Sigmoid colon (tissue), 7 donors: ENCODE measurements around the gene CR1. TPM values are rescaled to one million over a fixed set of nuclear protein-coding genes. Genes with fewer than 3 reads are reported as not detected.
A peak's percentile ranks its signal among the peaks of the same experiment; 100 is the strongest.
"Not testable (repeated sequence)": the region's sequence is repeated elsewhere in the genome, so short reads cannot be mapped to it uniquely, and the experiment has no call there.

ENCODE experiments used
- DNase-seq: peaks from one replicate; pipeline ENCODE4 v3.0.0-alpha.2; 2019
- H3K27ac ChIP-seq, 4 donors: fragments of 200-600 bp; sonication (generic); one replicate each; pipeline ENCODE4 v1.5.1; 2016 to 2019; ENCODE audit warnings: mild to moderate bottlenecking in 1 of 4
- H3K27me3 ChIP-seq, 3 donors: fragments of 200-600 bp; sonication (generic); one replicate each; pipeline ENCODE4 v1.5.1; 2019; ENCODE audit warnings: mild to moderate bottlenecking in 1 of 3
- H3K36me3 ChIP-seq, 4 donors: fragments of 200-600 bp; sonication (generic); one replicate each; pipeline ENCODE4 v1.5.1; 2016 to 2019
- H3K4me1 ChIP-seq, 4 donors: fragments of 200-600 bp; sonication (generic); one replicate each; pipeline ENCODE4 v1.5.1; 2017 to 2019
- H3K4me3 ChIP-seq, 4 donors: fragments of 200-600 bp; sonication (generic); one replicate each; pipeline ENCODE4 v1.5.1; 2017 to 2019; ENCODE audit warnings: mild to moderate bottlenecking in 2 of 4, moderate library complexity in 1 of 4
- H3K9me3 ChIP-seq, 4 donors: fragments of 200-600 bp in 3 of 4; sonication (generic) in 3 of 4; one replicate each; pipeline versions ENCODE4 v1.5.1 to v1.6.1; 2013 to 2019
- EP300 ChIP-seq, 4 donors: sonication (generic); formaldehyde crosslinking; IDR thresholded peaks; one replicate each; pipeline ENCODE4 v1.6.1; 2017; ENCODE audit warnings: antibody characterized with exemption in 4 of 4
- POLR2A ChIP-seq, 2 donors: fragments of 450-650 bp; IDR thresholded peaks; one replicate each; pipeline ENCODE4 v1.6.1; 2016; ENCODE audit warnings: antibody characterized with exemption in 2 of 2, mild to moderate bottlenecking in 2 of 2, moderate library complexity in 2 of 2
- POLR2AphosphoS5 ChIP-seq, 4 donors: sonication (generic); formaldehyde crosslinking; IDR thresholded peaks; one replicate each; pipeline ENCODE4 v1.6.1; 2017; ENCODE audit warnings: antibody characterized with exemption in 4 of 4
- WGBS, 2 donors: extraction: QIAGEN DNeasy Blood & Tissue Kit; methylation state at CpG; one replicate each; pipeline ENCODE4 v1.1.7; 2013; 5-methylcytosine and 5-hydroxymethylcytosine counted together
- intact Hi-C: fragments of 100-400 bp; cut with DNase I; formaldehyde crosslinking; loops from one replicate; pipeline ENCODE4 v1.15.1; 2023
- polyA plus RNA-seq, 3 donors: library from polyadenylated mRNA; stranded (reverse); fragments of 200-250 nt; gene quantifications; one replicate each; pipeline ENCODE4 v1.2.3, GENCODE V29; 2013
- total RNA-seq, 4 donors: library from RNA; depleted of rRNA; stranded (reverse); fragments of >200 nt; gene quantifications; one replicate each; pipeline ENCODE4 v1.1.0, GENCODE V29; 2016
- TF ChIP-seq, protein P1 (sequence below), 4 experiments: fragments of 450-650 bp in 3 of 4; fragments of 200-600 bp in 1 of 4; IDR thresholded peaks; one replicate each; pipeline ENCODE4 v1.5.1; 2016 to 2019; ENCODE audit warnings: antibody characterized with exemption in 4 of 4, mild to moderate bottlenecking in 3 of 4, moderate library complexity in 2 of 4
- donor health status: healthy with polysubstance abuse.
- donor health status: Bipolar disorder and iron deficiency.
- donor health status: healthy.

The CR1 gene
- total and polyA plus RNA-seq, 7 donors: 0.46 to 11.5 (median 5.8) TPM

DNA sequence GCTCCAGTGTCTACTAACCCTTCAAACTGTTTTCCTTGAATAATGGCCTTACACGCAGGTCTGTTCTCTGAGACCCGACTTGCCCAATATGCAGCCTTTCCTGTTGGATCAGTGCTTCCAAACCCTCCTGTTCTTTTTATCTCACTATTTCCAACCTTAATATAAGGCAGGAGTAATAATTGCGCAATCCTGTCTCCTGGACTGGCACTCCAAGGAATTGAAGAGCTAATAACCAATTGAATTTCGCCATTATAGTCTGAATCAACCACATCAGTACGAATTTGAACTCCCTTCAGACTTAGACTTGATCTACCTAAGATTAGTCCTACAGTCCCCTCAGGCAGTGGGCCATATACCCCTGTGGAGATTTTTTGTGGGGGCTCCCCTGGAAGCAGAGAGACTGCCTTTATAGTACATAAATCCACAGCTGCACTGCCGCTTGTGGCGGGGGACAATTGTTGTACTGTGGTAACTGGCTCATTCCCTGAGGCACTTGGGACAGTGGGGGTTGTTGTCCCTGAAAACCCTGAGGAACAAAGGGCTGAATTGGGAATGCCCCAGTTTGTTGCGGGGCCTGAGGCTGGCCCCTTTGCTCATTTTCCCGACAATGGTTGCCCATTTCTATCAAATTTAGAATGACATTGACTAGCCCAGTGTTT, 142.7 kb downstream of the CR1 start:
- intact Hi-C loops: not testable (repeated sequence)

DNA sequence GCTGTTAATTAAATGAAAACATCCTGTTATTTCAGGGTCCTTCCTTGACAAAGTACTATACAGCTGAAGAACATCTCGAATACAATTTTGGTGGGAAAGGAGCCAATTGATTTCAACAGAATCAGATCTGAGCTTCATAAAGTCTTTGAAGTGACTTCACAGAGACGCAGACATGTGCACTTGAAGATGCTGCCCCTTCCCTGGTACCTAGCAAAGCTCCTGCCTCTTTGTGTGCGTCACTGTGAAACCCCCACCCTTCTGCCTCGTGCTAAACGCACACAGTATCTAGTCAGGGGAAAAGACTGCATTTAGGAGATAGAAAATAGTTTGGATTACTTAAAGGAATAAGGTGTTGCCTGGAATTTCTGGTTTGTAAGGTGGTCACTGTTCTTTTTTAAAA, 143.4 kb downstream of the CR1 start:
- intact Hi-C loops, H3K9me3 ChIP-seq, H3K27me3 ChIP-seq, H3K4me3 ChIP-seq, H3K27ac ChIP-seq, DNase-seq, H3K4me1 ChIP-seq, H3K36me3 ChIP-seq: not testable (repeated sequence)
- WGBS, 2 donors: 71 to 81% methylated on average over 5 of the region's 5 CpGs

More for the DNA sequence above, 142.7 kb downstream of the CR1 start:
- H3K27ac ChIP-seq, H3K27me3 ChIP-seq, DNase-seq, H3K36me3 ChIP-seq, H3K9me3 ChIP-seq, H3K4me1 ChIP-seq, H3K4me3 ChIP-seq: not testable (repeated sequence)
- WGBS, 2 donors: 92 to 94% methylated on average over 9 of the region's 9 CpGs

DNA sequence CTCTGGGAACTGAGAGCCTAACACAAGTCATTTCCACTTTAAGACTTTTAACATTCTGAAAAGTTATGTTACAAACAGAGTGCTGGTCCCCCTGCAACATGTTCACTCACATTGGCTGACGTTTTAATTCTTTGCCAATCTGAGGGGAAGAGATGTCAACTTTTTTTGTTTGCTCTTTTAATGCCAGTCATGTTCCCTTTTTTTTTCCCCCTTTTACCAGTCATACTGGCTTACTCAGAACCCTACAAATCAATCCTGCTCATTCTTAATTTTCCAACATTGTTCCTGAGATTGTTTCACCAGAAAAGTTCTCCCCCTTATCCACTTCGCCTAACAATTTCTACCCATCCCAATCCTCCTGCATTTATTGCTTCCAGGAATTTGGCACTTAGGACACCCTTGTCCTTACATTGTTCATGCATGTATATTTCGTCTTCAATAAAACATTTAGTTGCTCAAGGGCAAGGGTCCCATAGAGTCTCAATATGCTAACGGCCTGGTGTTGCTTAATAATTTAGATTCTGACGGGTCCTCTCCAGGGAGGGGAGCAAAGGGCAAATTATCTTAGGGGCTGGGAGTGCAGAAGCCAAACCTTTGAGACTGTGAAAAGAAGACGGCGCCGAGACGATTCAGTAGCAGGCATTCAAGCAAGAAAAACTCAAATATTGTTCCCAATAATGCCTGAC, 148.4 kb downstream of the CR1 start:
- 26 to 32% methylated on average over 9 of the region's 9 CpGs for WGBS, 2 donors

DNA sequence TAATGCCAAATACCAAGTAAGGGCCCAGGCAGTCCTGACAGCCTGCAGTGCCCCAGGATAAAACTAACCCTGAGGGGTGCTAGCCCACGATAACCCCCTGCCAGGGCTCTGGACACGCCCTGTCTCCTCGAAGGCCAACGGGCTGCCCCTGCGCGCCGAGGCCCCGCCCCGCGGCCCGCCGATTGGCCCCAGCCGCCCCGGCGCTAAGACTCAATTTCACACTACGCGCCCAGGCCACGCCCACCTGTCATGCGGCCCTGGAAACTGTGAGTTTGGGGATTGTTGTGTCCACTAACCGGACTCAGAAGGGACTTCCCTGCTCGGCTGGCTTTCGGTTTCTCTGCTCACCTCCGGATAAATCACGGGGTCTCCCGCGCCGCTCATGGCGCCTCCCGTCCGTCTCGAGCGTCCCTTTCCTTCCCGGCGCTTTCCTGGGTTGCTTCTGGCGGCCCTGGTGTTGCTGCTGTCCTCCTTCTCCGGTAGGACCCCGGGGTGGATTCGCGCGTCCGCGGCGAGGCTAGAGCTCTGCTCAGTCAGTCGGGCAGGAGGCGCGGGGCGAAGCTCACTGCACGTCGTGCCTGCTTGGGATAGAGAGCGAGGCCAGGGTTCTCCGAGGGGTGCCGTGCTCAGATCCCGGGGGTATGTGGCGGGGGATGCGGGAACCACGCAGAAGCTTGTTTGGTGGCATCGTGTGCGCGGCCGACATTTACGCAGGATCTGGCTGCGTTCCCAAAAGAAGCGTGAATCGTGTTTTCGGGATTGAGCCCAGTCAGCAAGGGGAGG, 149.1 kb downstream of the CR1 start, which contains the start of gene CR1L:
Gene CR1L, plus strand, starts transcription at position 282 of the 783 bp plus-strand sequence. Its CDS starts 101 bp downstream, at position 383.
- TF ChIP-seq POLR2A (IDR thresholded peaks at IDR 0.05) (no peak), POLR2AphosphoS5 (IDR thresholded peaks at IDR 0.05) (peak in 1 of 4 donors; percentile 25)
- WGBS, 2 donors: 17 to 29% methylated on average over 65 of the region's 65 CpGs
- Histone ChIP-seq H3K9me3 (no peaks in the 10 kb centered on the region), H3K27ac (no peak within 1 kb of the TSS), H3K4me1 (peaks cover 0 to 13% (median 7%) of the 10 kb centered on the region in 4 donors), H3K36me3 (no peaks in the 10 kb centered on the region), H3K4me3 (peak within 1 kb of the TSS; percentile 45 to 60 (median 50)), H3K27me3 (no peaks in the 10 kb centered on the region)
- intact Hi-C loops: loop anchor here (10.0 kb wide), 1 partner anchor 150 kb away; no protein-coding TSS in a partner anchor
- peak; percentile 83 for DNase-seq

More for the DNA sequence above, 148.4 kb downstream of the CR1 start:
- no peaks in the 10 kb centered on the region for H3K27me3 ChIP-seq
- no peak for DNase-seq
- no peak overlapping the region for H3K27ac ChIP-seq
- H3K4me3 ChIP-seq: peak overlapping the region; percentile 45 to 60 (median 50)
- no peaks in the 10 kb centered on the region for H3K9me3 ChIP-seq
- intact Hi-C loops: loop anchor here (10.0 kb wide), 1 partner anchor 150 kb away; no protein-coding TSS in a partner anchor
- no peaks in the 10 kb centered on the region for H3K36me3 ChIP-seq
- no peak for TF ChIP-seq EP300 (IDR thresholded peaks at IDR 0.05)
- TF ChIP-seq POLR2A (IDR thresholded peaks at IDR 0.05): no peak
- TF ChIP-seq, protein P1, sequence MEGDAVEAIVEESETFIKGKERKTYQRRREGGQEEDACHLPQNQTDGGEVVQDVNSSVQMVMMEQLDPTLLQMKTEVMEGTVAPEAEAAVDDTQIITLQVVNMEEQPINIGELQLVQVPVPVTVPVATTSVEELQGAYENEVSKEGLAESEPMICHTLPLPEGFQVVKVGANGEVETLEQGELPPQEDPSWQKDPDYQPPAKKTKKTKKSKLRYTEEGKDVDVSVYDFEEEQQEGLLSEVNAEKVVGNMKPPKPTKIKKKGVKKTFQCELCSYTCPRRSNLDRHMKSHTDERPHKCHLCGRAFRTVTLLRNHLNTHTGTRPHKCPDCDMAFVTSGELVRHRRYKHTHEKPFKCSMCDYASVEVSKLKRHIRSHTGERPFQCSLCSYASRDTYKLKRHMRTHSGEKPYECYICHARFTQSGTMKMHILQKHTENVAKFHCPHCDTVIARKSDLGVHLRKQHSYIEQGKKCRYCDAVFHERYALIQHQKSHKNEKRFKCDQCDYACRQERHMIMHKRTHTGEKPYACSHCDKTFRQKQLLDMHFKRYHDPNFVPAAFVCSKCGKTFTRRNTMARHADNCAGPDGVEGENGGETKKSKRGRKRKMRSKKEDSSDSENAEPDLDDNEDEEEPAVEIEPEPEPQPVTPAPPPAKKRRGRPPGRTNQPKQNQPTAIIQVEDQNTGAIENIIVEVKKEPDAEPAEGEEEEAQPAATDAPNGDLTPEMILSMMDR (IDR thresholded peaks at IDR 0.05): no peak
- peaks cover 0 to 13% (median 7%) of the 10 kb centered on the region in 4 donors for H3K4me1 ChIP-seq

DNA sequence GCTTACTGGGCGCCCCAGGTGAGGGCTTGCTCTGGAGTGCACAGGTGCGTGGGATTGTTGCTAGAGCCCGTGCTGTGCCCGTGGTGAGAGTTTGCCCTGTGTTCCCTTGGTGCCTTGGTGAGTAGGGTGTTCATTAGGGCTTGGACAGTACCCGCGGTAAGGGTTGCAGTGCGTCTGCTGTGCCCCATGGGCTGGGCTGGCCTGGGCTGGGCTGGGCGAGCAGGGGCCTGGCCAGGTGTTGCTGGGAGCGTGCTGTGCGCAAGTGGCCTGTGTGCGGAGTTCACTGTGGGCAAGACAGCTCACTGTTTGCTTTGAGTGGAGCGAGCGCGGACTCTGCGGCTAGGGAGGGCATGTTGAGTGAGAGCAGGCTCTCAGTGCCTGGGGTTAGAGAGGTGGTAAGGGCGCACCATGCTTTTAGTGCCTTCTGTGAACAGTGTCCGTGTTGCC, 149.7 kb downstream of the CR1 start:
- intact Hi-C loops: loop anchor here (10.0 kb wide), 1 partner anchor 149 kb away; no protein-coding TSS in a partner anchor
- Histone ChIP-seq H3K36me3 (no peaks in the 10 kb centered on the region), H3K4me3 (peak overlapping the region in 3 of 4 donors; percentile 46 to 60 (median 53)), H3K9me3 (no peaks in the 10 kb centered on the region), H3K4me1 (peaks cover 0 to 13% (median 7%) of the 10 kb centered on the region in 4 donors), H3K27me3 (no peaks in the 10 kb centered on the region), H3K27ac (no peak overlapping the region)
- WGBS, 2 donors: 86 to 91% methylated on average over 17 of the region's 17 CpGs
- no peak for TF ChIP-seq EP300 (IDR thresholded peaks at IDR 0.05)
- TF ChIP-seq POLR2AphosphoS5 (IDR thresholded peaks at IDR 0.05): no peak
- TF ChIP-seq, protein P1 (IDR thresholded peaks at IDR 0.05): no peak
- no peak for TF ChIP-seq POLR2A (IDR thresholded peaks at IDR 0.05)
- DNase-seq: no peak

DNA sequence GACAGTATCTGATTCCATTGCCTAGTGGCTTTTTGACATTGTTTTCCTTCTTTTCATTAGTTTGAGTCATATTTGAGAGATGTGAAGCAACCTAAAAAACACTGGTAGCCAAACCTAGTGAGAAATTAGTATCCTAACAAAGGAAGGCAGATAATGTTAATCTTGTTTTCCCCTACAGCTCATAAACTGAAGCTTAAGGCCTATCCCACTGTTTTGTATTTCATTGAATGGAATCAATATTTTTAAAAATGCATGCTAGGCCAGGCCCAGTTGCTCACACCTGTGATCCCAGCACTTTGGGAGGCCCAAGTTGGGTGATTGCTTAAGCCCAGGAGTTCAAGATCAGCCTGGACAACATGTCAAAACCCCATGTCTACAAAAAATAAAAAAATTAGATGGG, 150.2 kb downstream of the CR1 start:
- no peak for TF ChIP-seq EP300 (IDR thresholded peaks at IDR 0.05)
- no peak for TF ChIP-seq POLR2AphosphoS5 (IDR thresholded peaks at IDR 0.05)
- TF ChIP-seq, protein P1 (IDR thresholded peaks at IDR 0.05): no peak
- no peak for TF ChIP-seq POLR2A (IDR thresholded peaks at IDR 0.05)
- H3K36me3 ChIP-seq: no peaks in the 10 kb centered on the region
- no peaks in the 10 kb centered on the region for H3K9me3 ChIP-seq
- DNase-seq: no peak
- peaks cover 0 to 13% (median 7%) of the 10 kb centered on the region in 4 donors for H3K4me1 ChIP-seq
- intact Hi-C loops: loop anchor here (10.0 kb wide), 1 partner anchor 149 kb away; no protein-coding TSS in a partner anchor
- H3K4me3 ChIP-seq: no peak overlapping the region
- no peak overlapping the region for H3K27ac ChIP-seq
- no peaks in the 10 kb centered on the region for H3K27me3 ChIP-seq
